Right lobe of liver (tissue), 4 donors: Measurements from ENCODE around the gene SH3TC1.

Source experiments
- POLR2A ChIP-seq: fragments of 450-650 bp; IDR thresholded peaks from one replicate; pipeline ENCODE4 v1.6.1; 2017; ENCODE audit warnings: antibody characterized with exemption, mild to moderate bottlenecking
- TF ChIP-seq, protein P1 (sequence below), 4 donors: fragments of 200-600 bp in 3 of 4; fragments of 450-650 bp in 1 of 4; IDR thresholded peaks; one replicate each; pipeline versions ENCODE4 v1.5.1 to v1.8.0; 2016 to 2022; ENCODE audit warnings: antibody characterized with exemption in 4 of 4, mild to moderate bottlenecking in 2 of 4
- donor health status: DM: no; HTN: no; CAD: no.
- donor health status: DM: no; HTN: no; CAD: no.
- donor health status: DM: no; HTN: yes; CAD: no.

DNA sequence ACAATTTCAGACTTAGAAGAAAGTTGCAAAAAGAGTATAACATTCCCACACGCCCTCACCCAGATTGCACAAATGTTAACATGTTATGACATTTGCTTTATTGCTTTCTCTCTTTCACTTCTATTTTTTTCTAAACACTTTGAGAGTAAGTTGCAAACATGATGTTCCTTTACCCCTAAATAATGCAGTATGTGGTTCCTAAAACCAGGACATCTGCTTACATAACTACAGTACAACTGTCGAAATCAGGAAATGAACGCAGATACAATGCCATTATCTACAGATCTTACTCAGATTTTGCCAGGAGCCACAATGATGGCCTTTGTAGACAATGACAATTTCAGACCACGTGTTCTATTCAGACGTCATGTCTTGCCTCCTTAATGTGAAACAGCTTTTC lies 22.4 kb downstream of the SH3TC1 start:
- no peak for TF ChIP-seq POLR2A
- TF ChIP-seq, protein P1, sequence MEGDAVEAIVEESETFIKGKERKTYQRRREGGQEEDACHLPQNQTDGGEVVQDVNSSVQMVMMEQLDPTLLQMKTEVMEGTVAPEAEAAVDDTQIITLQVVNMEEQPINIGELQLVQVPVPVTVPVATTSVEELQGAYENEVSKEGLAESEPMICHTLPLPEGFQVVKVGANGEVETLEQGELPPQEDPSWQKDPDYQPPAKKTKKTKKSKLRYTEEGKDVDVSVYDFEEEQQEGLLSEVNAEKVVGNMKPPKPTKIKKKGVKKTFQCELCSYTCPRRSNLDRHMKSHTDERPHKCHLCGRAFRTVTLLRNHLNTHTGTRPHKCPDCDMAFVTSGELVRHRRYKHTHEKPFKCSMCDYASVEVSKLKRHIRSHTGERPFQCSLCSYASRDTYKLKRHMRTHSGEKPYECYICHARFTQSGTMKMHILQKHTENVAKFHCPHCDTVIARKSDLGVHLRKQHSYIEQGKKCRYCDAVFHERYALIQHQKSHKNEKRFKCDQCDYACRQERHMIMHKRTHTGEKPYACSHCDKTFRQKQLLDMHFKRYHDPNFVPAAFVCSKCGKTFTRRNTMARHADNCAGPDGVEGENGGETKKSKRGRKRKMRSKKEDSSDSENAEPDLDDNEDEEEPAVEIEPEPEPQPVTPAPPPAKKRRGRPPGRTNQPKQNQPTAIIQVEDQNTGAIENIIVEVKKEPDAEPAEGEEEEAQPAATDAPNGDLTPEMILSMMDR (IDR thresholded peaks at IDR 0.05), result no peak
